ENCODE results near the gene BEX3.

BEX3 gene

DNA sequence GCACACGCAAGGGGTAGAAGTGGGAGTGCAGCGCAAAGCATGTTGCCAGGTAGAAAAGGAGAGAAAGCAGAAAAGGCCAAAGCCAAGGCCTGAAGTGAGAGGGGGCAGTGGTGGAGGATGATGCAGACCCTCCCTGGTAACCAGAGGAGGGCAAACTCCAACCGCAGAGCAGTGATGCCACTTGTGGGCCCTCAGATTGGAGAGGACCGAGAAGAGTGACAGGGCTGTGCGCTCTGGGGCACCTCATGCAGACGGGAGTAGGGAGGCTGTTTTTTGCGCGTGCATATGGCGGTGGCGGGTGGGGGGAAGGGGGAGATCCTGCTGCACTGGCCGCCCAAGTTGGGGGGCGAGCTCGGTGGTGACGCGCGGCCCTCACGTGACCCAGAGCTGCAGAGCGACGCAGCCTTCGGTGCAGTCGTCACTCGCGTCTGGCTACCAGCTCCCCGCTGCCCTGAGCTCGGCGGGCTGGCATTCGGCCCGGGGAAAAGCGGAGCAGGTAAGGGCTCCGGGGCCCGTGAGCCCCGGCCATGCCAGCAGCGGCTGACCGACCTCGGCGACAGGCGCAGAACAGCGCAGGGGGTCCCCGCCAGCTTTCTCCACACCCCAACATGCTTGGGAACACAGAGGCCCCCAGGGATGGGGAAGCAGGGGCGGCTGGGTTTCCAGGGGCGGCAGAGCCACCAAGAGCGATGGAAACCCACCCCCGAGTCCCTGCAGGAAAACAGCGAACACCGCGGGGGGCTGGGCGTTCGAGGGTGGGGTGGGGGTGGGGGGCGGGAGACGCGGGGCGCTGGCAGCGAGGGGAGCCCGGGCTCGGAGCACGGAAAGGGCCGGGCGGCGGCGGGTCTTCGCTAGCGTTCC, at the start of gene BEX3:
Gene BEX3, plus strand, starts transcription at position 421 of the 861 bp plus-strand sequence. CDS start 984 bp downstream, outside the sequence.
- H3K4me3 ChIP-seq (ENCODE audit: low read depth, low read length): peak within 1 kb of the TSS; percentile 72
- peak; percentile 60 for DNase-seq (ENCODE audit: low read depth)
- TF ChIP-seq, protein P1, sequence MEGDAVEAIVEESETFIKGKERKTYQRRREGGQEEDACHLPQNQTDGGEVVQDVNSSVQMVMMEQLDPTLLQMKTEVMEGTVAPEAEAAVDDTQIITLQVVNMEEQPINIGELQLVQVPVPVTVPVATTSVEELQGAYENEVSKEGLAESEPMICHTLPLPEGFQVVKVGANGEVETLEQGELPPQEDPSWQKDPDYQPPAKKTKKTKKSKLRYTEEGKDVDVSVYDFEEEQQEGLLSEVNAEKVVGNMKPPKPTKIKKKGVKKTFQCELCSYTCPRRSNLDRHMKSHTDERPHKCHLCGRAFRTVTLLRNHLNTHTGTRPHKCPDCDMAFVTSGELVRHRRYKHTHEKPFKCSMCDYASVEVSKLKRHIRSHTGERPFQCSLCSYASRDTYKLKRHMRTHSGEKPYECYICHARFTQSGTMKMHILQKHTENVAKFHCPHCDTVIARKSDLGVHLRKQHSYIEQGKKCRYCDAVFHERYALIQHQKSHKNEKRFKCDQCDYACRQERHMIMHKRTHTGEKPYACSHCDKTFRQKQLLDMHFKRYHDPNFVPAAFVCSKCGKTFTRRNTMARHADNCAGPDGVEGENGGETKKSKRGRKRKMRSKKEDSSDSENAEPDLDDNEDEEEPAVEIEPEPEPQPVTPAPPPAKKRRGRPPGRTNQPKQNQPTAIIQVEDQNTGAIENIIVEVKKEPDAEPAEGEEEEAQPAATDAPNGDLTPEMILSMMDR (conservative IDR thresholded peaks at IDR 0.05; ENCODE audit: low read depth, low read length): no peak

DNA sequence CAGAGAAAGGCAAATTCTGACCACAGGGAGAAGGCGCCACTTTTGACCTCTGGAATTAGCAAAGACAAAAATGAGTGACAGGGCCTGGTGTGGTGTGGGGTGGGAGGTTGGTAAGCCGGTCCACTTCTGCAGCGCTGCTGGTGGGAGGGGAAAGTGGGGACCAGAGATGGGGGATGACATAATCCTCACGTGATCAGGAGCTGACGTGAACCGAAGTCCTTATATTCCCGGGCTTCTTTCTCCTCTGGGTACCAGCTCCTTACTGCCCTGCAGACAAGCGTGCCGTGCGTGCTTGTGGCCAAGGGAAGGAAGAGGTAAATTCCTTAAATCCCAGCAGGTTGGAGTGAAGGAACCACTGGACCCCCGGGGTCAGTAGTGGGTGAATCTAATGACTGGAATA, 46.3 kb upstream of the BEX3 start, which contains the start of gene TCEAL7:
Gene TCEAL7, plus strand, starts transcription at position 249 of the 400 bp plus-strand sequence. CDS start 1,165 bp downstream, outside the sequence.
- peak within 1 kb of the TSS; percentile 57 for H3K4me3 ChIP-seq (ENCODE audit: low read depth, low read length)
- TF ChIP-seq, protein P1 (conservative IDR thresholded peaks at IDR 0.05; ENCODE audit: low read depth, low read length): no peak
- peak; percentile 48 for DNase-seq (ENCODE audit: low read depth)

DNA sequence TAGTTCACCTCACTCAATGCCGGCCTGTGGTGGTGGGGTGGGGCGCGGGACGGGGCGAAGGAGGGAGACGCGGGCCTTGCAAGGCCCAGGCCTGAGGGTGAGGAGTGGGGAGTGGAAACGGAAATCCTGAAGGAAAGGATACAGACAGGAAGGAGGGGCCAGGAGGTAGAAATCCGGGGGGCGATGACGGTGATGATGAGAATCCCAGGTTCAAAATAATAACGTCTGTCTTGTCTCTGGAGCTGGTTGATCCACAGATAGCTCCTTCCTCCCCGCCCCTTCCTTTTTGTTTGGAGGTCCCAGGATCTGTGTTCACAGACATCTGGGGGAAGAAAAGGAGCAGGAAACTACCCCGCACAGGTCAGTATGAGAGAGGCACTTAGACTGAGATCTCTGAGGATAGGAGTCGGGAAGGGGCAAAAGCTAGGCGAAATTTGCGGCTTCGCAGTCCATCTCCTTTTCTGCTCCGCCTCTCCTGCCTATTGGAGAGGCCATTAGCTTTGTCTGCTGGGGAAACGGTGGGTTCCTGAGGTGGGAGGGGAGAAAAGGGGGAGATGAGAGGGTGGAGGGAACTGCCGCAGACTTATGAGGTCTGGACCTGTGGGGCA, 45.6 kb upstream of the BEX3 start:
- DNase-seq (ENCODE audit: low read depth): peak; percentile 17
- TF ChIP-seq, protein P1 (conservative IDR thresholded peaks at IDR 0.05; ENCODE audit: low read depth, low read length): no peak
- H3K4me3 ChIP-seq (ENCODE audit: low read depth, low read length): peak overlapping the region; percentile 57

DNA sequence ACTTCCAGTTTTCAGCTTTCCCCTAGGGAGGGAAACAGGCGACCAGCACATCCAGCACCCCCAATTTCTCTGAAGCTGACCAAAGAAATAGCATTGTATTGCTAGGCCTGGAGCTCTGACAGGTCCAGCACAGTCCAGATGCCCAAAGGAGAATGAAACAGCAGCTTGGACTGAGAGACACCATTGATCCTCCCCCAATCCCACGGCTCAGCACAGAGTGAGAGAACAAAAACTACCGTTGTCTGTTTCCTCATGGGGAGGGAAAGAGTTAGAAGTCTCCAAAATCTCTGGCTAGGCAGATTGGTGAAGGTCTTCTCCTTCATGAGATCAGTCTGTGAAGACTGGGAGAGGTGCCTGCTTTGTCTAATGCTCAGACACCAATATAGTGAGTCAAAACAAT, 37.7 kb upstream of the BEX3 start:
- TF ChIP-seq, protein P1 (conservative IDR thresholded peaks at IDR 0.05; ENCODE audit: low read depth, low read length): no peak
- no peak overlapping the region for H3K4me3 ChIP-seq (ENCODE audit: low read depth, low read length)
- DNase-seq (ENCODE audit: low read depth): no peak

DNA sequence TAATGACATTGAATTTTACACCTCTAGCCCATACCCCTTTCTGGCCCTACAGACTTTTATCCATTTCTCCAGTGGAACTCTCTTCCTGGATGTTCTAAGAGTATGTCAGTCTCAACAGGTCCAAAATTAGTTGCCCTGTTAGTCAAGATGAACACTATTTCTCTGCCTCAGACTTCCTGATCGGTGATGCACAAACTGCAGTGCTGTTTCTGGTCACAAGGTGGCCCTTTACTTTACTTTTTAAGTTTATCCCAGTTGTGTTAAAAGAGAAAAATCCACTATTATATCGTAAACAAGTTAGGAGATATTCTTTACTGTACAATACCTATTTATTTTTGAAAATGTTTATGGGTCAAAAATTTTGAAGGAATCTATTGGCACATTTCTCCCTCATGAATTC, 33.2 kb upstream of the BEX3 start:
- TF ChIP-seq, protein P1 (conservative IDR thresholded peaks at IDR 0.05; ENCODE audit: low read depth, low read length): peak; percentile 72
- peak; percentile 69 for DNase-seq (ENCODE audit: low read depth)
- H3K4me3 ChIP-seq (ENCODE audit: low read depth, low read length): no peak overlapping the region

DNA sequence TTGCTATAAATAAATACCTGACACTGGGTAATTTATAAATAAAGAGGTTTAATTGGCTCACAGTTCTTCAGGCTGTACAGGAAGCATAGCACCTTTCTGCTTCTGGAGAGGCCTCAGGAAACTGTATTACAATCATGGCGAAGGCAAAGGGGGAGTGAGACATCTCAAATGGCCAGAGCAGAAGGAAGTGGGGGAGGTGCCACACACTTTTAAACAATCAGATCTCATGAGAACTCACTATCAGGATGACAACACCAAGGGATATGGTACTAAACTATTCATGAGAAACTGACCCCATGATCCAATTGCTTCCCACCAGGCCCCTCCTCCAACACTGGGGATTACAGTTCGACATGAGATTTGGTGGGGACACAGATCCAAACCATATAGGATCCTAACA, 31.7 kb upstream of the BEX3 start:
- H3K4me3 ChIP-seq (ENCODE audit: low read depth, low read length): no peak overlapping the region
- TF ChIP-seq, protein P1 (conservative IDR thresholded peaks at IDR 0.05; ENCODE audit: low read depth, low read length): no peak
- no peak for DNase-seq (ENCODE audit: low read depth)

Data from choroid plexus epithelial cell (primary cell).